ENCODE data around the gene SPP2. TPM values are rescaled to one million over a fixed set of nuclear protein-coding genes. Genes with fewer than 3 reads are reported as not detected.

The SPP2 gene
- total and polyA plus RNA-seq, 2 donors = 0.05 to 0.11 TPM

DNA sequence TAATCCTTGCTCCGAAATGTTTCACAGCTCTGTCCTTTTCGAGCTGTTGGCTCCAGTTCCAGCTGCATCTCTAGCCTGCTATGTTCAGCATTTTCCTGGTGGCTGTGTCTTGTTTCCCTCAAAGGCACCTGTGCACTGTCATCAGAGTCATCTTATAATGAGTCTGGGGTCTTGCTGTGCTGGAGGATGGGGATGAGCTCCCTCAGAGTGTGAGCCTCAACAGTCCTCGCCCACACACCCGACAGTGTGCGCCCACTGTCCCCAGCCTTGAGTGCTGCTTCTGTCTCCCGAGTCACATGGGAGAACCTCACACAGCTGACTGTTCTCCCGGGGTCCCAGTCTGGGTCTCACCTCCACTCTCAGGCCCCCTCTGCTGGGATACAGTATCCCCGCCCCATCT is 25.4 kb downstream of the SPP2 start:
- Histone ChIP-seq H3K36me3 (ENCODE audit: control insufficient read depth in 2 of 2, insufficient read depth in 2 of 2, low read length in 1 of 2) (no peaks in the 10 kb centered on the region), H3K27ac (ENCODE audit: low read depth in 1 of 2, low read length in 1 of 2) (no peak overlapping the region), H3K4me1 (ENCODE audit: control insufficient read depth in 2 of 2, insufficient read depth in 2 of 2, low read length in 2 of 2) (peaks cover 5 to 8% of the 10 kb centered on the region in 2 donors), H3K4me3 (ENCODE audit: low read length in 2 of 2) (no peak overlapping the region), H3K9me3 (ENCODE audit: control insufficient read depth in 2 of 2, insufficient read depth in 1 of 2, low read length in 1 of 2) (no peaks in the 10 kb centered on the region), H3K27me3 (ENCODE audit: control insufficient read depth in 2 of 2, insufficient read depth in 1 of 2, low read length in 1 of 2) (no peaks in the 10 kb centered on the region)
- no peak for DNase-seq (ENCODE audit: low read depth in 6 of 9, low spot score in 9 of 9)
- 95% methylated on average over 8 of the region's 8 CpGs for WGBS

DNA sequence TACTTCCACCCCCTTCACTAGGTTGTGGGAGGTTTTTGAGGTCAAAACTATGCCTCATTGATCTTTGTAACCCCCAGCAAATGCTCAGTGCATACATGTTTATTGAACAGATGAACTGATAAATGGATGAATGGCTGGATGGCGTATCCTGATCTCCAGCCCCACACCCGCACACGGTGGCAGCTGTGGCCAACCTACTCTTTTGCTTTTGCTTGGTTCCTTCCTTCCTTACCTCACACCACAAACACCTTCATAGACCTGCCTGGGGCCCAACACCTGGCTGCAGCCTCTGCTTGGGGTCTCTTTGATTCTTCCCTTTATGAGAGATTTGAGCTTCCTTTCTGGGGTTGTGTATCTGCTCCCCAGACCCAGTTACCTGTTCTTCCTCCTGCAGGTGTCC is 25.9 kb downstream of the SPP2 start:
- Histone ChIP-seq H3K4me1 (ENCODE audit: control insufficient read depth in 2 of 2, insufficient read depth in 2 of 2, low read length in 2 of 2) (peaks cover 5 to 8% of the 10 kb centered on the region in 2 donors), H3K4me3 (ENCODE audit: low read length in 2 of 2) (no peak overlapping the region), H3K27me3 (ENCODE audit: control insufficient read depth in 2 of 2, insufficient read depth in 1 of 2, low read length in 1 of 2) (no peaks in the 10 kb centered on the region), H3K27ac (ENCODE audit: low read depth in 1 of 2, low read length in 1 of 2) (no peak overlapping the region), H3K9me3 (ENCODE audit: control insufficient read depth in 2 of 2, insufficient read depth in 1 of 2, low read length in 1 of 2) (no peaks in the 10 kb centered on the region), H3K36me3 (ENCODE audit: control insufficient read depth in 2 of 2, insufficient read depth in 2 of 2, low read length in 1 of 2) (no peaks in the 10 kb centered on the region)
- WGBS = 66% methylated on average over 3 of the region's 3 CpGs
- peak in 1 of 9 donors; percentile 18 for DNase-seq (ENCODE audit: low read depth in 6 of 9, low spot score in 9 of 9)

DNA sequence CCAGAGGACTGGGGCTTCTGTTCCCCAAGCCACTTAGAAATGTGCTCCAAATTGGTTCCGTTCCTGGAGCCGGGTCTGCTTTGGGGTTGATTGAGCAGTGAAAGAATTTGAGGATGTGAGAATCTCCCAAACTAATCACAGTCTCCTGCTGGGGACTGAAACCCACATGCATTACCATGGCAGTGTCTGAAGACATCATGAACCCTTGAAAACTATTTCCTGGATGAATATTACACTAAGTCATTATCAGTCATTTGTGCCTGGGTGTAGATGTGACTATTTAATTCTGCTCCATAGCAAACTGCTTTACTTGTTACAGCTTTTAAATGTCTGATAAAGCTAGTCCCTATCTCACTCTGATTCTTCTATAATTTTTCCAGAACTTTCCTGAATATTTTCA is 27.6 kb downstream of the SPP2 start:
- H3K4me1 ChIP-seq (ENCODE audit: control insufficient read depth in 2 of 2, insufficient read depth in 2 of 2, low read length in 2 of 2) = peaks cover 5 to 8% of the 10 kb centered on the region in 2 donors

DNA sequence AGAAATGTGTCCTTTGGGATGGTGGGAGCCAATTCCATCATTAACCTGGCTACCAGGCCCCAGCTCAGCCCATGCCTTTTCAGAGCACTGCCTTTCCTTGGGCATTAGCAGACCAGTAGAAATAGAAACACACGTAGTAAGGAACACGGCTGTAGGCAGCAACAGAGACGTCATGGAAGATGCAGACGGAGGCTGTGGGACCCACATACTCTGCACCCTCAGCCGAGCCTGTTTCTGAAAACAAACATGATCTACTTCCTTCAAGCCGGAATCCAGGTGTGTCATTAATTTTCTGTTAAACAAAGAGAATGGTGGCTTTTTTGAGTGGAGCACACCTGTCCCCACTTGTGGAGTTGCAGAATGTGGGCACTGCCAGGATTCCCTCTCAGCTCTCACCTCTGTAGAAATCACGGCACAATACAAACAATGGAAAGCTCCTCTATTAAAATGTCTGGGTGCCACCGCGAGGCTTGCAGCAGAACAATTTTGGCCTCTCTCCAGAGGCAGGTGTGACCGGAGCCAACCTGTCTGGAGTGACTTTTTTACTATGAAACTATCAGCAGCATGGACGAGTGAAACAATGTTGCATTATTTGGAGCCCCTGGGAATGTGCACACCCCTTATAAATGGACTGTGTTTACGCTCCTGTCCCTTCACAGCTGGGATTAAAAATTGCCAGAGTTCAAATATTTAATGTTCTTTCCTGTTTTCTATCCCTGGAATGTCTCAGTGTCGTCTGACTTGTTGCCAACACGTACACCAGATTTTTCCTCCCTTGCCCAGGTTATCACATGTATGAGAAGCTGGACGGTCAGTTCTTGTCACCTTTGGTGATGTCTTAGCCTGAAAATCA is 31.7 kb downstream of the SPP2 start:
- Histone ChIP-seq H3K27me3 (ENCODE audit: control insufficient read depth in 2 of 2, insufficient read depth in 1 of 2, low read length in 1 of 2) (peaks cover 0 to 2% of the 10 kb centered on the region in 2 donors), H3K4me3 (ENCODE audit: low read length in 2 of 2) (no peak overlapping the region), H3K27ac (ENCODE audit: low read depth in 1 of 2, low read length in 1 of 2) (no peak overlapping the region), H3K36me3 (ENCODE audit: control insufficient read depth in 2 of 2, insufficient read depth in 2 of 2, low read length in 1 of 2) (no peaks in the 10 kb centered on the region), H3K4me1 (ENCODE audit: control insufficient read depth in 2 of 2, insufficient read depth in 2 of 2, low read length in 2 of 2) (no peaks in the 10 kb centered on the region), H3K9me3 (ENCODE audit: control insufficient read depth in 2 of 2, insufficient read depth in 1 of 2, low read length in 1 of 2) (no peaks in the 10 kb centered on the region)
- no peak for DNase-seq (ENCODE audit: low read depth in 6 of 9, low spot score in 9 of 9)
- 91% methylated on average over 15 of the region's 15 CpGs for WGBS

More for the DNA sequence above, 27.6 kb downstream of the SPP2 start:
- 97% methylated on average over 2 of the region's 2 CpGs for WGBS
- Histone ChIP-seq H3K9me3 (ENCODE audit: control insufficient read depth in 2 of 2, insufficient read depth in 1 of 2, low read length in 1 of 2) (no peaks in the 10 kb centered on the region), H3K27ac (ENCODE audit: low read depth in 1 of 2, low read length in 1 of 2) (no peak overlapping the region), H3K27me3 (ENCODE audit: control insufficient read depth in 2 of 2, insufficient read depth in 1 of 2, low read length in 1 of 2) (no peaks in the 10 kb centered on the region), H3K4me3 (ENCODE audit: low read length in 2 of 2) (no peak overlapping the region), H3K36me3 (ENCODE audit: control insufficient read depth in 2 of 2, insufficient read depth in 2 of 2, low read length in 1 of 2) (no peaks in the 10 kb centered on the region)
- DNase-seq (ENCODE audit: low read depth in 6 of 9, low spot score in 9 of 9) = no peak

DNA sequence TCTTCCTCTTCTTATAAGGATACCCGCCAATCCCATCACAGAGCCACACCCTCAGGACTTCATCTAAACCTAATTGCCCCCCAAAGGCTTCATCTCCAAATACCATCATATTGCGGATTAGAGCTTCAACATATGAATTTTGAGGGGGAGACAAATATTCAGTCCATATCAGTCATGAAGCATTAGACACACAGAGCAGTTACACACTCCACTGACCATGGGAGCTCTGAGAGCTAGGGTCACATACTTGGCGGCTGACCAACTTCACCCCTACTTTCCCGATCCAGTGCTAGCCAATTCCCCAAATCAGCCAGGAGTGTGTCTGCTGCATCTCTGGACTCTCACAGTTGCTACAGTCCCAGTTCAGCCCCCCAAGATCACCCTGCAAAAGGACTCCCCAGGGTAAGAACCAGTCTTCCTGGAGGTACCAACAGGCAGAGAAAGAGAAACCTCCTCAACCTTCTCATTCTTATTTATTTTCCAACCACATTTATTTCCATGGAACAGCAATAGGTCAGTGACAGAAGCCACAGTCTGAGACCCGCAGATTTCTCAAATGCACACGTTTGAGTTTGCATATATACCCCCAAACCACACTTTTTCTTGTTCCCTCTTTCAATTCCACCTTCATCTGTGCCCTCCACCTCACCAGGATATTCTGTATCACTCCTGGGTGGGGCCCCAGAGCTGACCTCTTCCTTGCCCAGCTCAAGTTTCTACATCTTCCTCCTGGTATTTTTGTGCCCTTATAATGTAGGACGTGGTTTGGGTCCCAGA is 33.3 kb downstream of the SPP2 start:
- no peak overlapping the region for H3K27ac ChIP-seq (ENCODE audit: low read depth in 1 of 2, low read length in 1 of 2)
- WGBS = 86% methylated on average over 7 of the region's 7 CpGs
- no peak for DNase-seq (ENCODE audit: low read depth in 6 of 9, low spot score in 9 of 9)
- no peaks in the 10 kb centered on the region for H3K9me3 ChIP-seq (ENCODE audit: control insufficient read depth in 2 of 2, insufficient read depth in 1 of 2, low read length in 1 of 2)
- no peaks in the 10 kb centered on the region for H3K36me3 ChIP-seq (ENCODE audit: control insufficient read depth in 2 of 2, insufficient read depth in 2 of 2, low read length in 1 of 2)
- peaks cover 0 to 2% of the 10 kb centered on the region in 2 donors for H3K27me3 ChIP-seq (ENCODE audit: control insufficient read depth in 2 of 2, insufficient read depth in 1 of 2, low read length in 1 of 2)
- no peaks in the 10 kb centered on the region for H3K4me1 ChIP-seq (ENCODE audit: control insufficient read depth in 2 of 2, insufficient read depth in 2 of 2, low read length in 2 of 2)
- no peak overlapping the region for H3K4me3 ChIP-seq (ENCODE audit: low read length in 2 of 2)

DNA sequence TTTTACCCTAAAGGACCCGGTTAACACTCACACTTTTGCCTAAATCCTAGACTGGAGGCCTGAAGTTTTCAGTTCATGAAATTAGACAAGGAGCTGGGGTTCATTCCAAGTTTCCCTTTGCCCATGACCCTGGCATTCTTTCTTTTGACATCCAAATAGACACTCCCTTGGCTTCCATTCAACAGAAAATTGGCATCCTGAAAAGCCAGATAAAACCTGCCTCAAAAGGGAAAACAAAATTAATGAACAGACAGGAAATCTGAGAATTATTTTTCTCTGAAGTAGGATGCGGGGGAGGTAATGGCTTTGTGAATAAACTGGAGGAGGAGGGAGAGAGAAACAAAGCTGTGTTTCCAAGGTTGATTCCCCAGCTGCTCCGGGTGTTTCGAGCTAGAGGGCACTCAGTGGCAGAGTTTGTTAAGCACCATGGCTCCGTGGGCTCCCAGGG is 41.0 kb downstream of the SPP2 start:
- H3K36me3 ChIP-seq (ENCODE audit: control insufficient read depth in 2 of 2, insufficient read depth in 2 of 2, low read length in 1 of 2) = no peaks in the 10 kb centered on the region
- no peaks in the 10 kb centered on the region for H3K9me3 ChIP-seq (ENCODE audit: control insufficient read depth in 2 of 2, insufficient read depth in 1 of 2, low read length in 1 of 2)
- DNase-seq (ENCODE audit: low read depth in 6 of 9, low spot score in 9 of 9) = no peak
- H3K4me1 ChIP-seq (ENCODE audit: control insufficient read depth in 2 of 2, insufficient read depth in 2 of 2, low read length in 2 of 2) = no peaks in the 10 kb centered on the region
- peaks cover 0 to 4% of the 10 kb centered on the region in 2 donors for H3K27me3 ChIP-seq (ENCODE audit: control insufficient read depth in 2 of 2, insufficient read depth in 1 of 2, low read length in 1 of 2)
- H3K27ac ChIP-seq (ENCODE audit: low read depth in 1 of 2, low read length in 1 of 2) = no peak overlapping the region
- WGBS = 60% methylated on average over 5 of the region's 5 CpGs
- H3K4me3 ChIP-seq (ENCODE audit: low read length in 2 of 2) = no peak overlapping the region

DNA sequence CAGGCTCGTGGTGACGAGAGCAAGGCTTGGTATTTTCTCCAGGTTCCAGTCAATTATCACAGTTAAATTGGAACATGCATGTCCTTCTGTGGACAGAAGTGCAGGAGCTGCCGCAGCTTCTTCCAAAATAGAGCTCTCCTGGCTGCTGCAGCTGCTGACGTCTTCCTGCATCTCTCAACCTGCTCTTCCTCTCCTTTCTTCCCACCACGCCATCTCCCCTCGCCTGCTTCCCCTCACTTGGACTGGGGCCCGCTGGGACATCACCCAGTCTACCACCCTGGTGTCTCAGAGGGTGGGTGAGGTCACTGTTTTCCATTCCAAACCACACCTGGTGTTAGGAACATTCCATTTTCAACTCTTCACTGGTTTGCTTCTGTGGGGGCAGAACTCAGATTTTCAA is 41.4 kb downstream of the SPP2 start:
- no peak for DNase-seq (ENCODE audit: low read depth in 6 of 9, low spot score in 9 of 9)
- WGBS = 67% methylated on average over 7 of the region's 7 CpGs
- Histone ChIP-seq H3K9me3 (ENCODE audit: control insufficient read depth in 2 of 2, insufficient read depth in 1 of 2, low read length in 1 of 2) (no peaks in the 10 kb centered on the region), H3K27ac (ENCODE audit: low read depth in 1 of 2, low read length in 1 of 2) (peak overlapping the region in 1 of 2 donors; percentile 8), H3K4me1 (ENCODE audit: control insufficient read depth in 2 of 2, insufficient read depth in 2 of 2, low read length in 2 of 2) (no peaks in the 10 kb centered on the region), H3K4me3 (ENCODE audit: low read length in 2 of 2) (no peak overlapping the region), H3K27me3 (ENCODE audit: control insufficient read depth in 2 of 2, insufficient read depth in 1 of 2, low read length in 1 of 2) (peaks cover 0 to 4% of the 10 kb centered on the region in 2 donors), H3K36me3 (ENCODE audit: control insufficient read depth in 2 of 2, insufficient read depth in 2 of 2, low read length in 1 of 2) (no peaks in the 10 kb centered on the region)

DNA sequence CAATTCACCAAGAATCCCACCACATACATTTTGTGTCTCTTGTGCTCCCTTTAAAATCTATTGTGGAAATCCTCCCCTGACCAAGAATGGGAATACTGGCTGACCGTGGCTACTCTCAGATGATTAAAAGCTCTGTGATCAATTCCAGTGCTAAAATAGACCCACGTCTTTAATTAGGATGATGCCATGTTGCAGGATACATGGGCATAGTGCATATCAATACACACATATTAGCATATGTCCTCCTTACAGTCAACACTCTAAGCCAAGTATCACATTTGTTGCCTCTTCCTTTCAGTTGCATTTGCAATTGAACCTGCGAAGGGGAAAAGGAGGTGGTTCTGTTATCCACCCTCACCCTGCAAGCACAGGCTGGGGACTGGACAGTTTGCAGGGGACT is 41.8 kb downstream of the SPP2 start:
- Histone ChIP-seq H3K4me1 (ENCODE audit: control insufficient read depth in 2 of 2, insufficient read depth in 2 of 2, low read length in 2 of 2) (no peaks in the 10 kb centered on the region), H3K9me3 (ENCODE audit: control insufficient read depth in 2 of 2, insufficient read depth in 1 of 2, low read length in 1 of 2) (no peaks in the 10 kb centered on the region), H3K27ac (ENCODE audit: low read depth in 1 of 2, low read length in 1 of 2) (no peak overlapping the region), H3K4me3 (ENCODE audit: low read length in 2 of 2) (no peak overlapping the region), H3K36me3 (ENCODE audit: control insufficient read depth in 2 of 2, insufficient read depth in 2 of 2, low read length in 1 of 2) (no peaks in the 10 kb centered on the region), H3K27me3 (ENCODE audit: control insufficient read depth in 2 of 2, insufficient read depth in 1 of 2, low read length in 1 of 2) (peaks cover 0 to 4% of the 10 kb centered on the region in 2 donors)
- WGBS = 87% methylated on average over 3 of the region's 3 CpGs
- DNase-seq (ENCODE audit: low read depth in 6 of 9, low spot score in 9 of 9) = no peak

DNA sequence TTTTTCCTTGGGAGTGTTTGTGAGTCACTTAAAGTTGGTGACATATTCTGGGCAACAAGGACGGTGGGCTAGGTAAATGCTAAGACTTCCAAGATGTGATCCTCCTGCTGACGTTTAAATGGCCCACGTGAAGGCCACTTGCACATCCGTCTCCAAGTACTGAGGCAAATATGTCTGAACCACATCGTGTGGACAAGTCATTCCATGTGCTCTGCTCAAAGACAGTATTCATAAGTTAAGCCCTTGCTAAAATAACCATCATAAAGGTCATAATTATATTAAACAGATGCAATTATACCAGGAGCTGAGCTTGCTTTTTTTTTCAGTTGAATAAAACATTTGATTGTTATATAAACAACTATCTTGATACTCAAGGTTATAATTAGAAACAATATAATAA is 44.8 kb downstream of the SPP2 start:
- peaks cover 0 to 2% of the 10 kb centered on the region in 2 donors for H3K4me1 ChIP-seq (ENCODE audit: control insufficient read depth in 2 of 2, insufficient read depth in 2 of 2, low read length in 2 of 2)
- WGBS = 95% methylated on average over 5 of the region's 5 CpGs
- no peak overlapping the region for H3K27ac ChIP-seq (ENCODE audit: low read depth in 1 of 2, low read length in 1 of 2)
- H3K27me3 ChIP-seq (ENCODE audit: control insufficient read depth in 2 of 2, insufficient read depth in 1 of 2, low read length in 1 of 2) = peaks cover 0 to 4% of the 10 kb centered on the region in 2 donors
- H3K9me3 ChIP-seq (ENCODE audit: control insufficient read depth in 2 of 2, insufficient read depth in 1 of 2, low read length in 1 of 2) = no peaks in the 10 kb centered on the region
- no peaks in the 10 kb centered on the region for H3K36me3 ChIP-seq (ENCODE audit: control insufficient read depth in 2 of 2, insufficient read depth in 2 of 2, low read length in 1 of 2)
- DNase-seq (ENCODE audit: low read depth in 6 of 9, low spot score in 9 of 9) = no peak
- H3K4me3 ChIP-seq (ENCODE audit: low read length in 2 of 2) = no peak overlapping the region
